Left ventricle myocardium inferior (tissue), 1 donor: ENCODE data around the gene HMCN2. TPM values are rescaled to one million over a fixed set of nuclear protein-coding genes. Genes with fewer than 3 reads are reported as not detected.

Source experiments
- DNase-seq: peaks from one replicate; pipeline ENCODE4 v3.0.0-alpha.2; 2020
- H3K27ac ChIP-seq: fragments of 200-600 bp; replicated peaks from 2 replicates; pipeline ENCODE4 v1.8.0; 2021
- H3K27me3 ChIP-seq: fragments of 200-600 bp; 2 replicates; pipeline ENCODE4 v1.8.0; 2021; ENCODE audit warnings: low read depth
- H3K36me3 ChIP-seq: fragments of 200-600 bp; 2 replicates; pipeline ENCODE4 v1.8.0; 2021
- H3K4me1 ChIP-seq: fragments of 200-600 bp; 2 replicates; pipeline ENCODE4 v1.8.0; 2021
- H3K4me3 ChIP-seq: fragments of 200-600 bp; 2 replicates; pipeline ENCODE4 v1.8.0; 2021; ENCODE audit warnings: mild to moderate bottlenecking, moderate library complexity
- H3K9me3 ChIP-seq: fragments of 200-600 bp; replicated peaks from 2 replicates; pipeline ENCODE4 v1.8.0; 2021
- intact Hi-C: fragments of 100-400 bp; cut with micrococcal nuclease; formaldehyde crosslinking; loops from one replicate; pipeline ENCODE4 v1.11.0; 2022
- total RNA-seq: library from RNA; stranded (reverse); fragmentation: NEBNext Ultra II Directional; extraction: Animal tissue kit (Norgen Biotek cat#: 25700); gene quantifications from one replicate; pipeline ENCODE4 v1.2.1, GENCODE V29; 2021
- TF ChIP-seq, protein P1 (sequence below): fragments of 200-600 bp; IDR thresholded peaks from 2 replicates; pipeline ENCODE4 v1.8.0; 2021; ENCODE audit warnings: antibody characterized with exemption, mild to moderate bottlenecking, borderline replicate concordance
- donor health status: DM: no; HTN: yes; CAD: no; lungs with severe emphysema.

HMCN2 gene
- total RNA-seq, 1 donor from 2014 or later: 5.5 TPM

DNA sequence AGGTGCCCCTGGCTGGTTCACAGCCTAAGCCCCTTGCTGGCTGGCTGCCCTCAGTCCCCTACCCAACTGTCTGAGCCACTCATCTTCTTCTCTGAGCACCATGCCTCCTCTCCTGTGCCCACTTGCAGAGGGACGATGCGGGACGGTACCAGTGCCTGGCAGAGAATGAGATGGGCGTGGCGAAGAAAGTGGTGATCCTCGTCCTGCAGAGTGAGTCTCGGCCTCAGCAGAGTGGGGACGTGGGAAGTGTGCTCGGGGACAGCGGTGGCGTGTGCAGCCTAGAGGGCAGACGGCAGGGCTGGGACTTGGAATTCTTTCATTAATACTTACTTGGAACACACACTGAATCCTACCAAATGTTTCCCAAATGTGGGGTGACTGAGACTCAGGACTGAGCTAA is 144.9 kb downstream of the HMCN2 start:
- Histone ChIP-seq H3K27me3 (no peaks in the 10 kb centered on the region), H3K4me1 (no peaks in the 10 kb centered on the region), H3K36me3 (no peaks in the 10 kb centered on the region), H3K4me3 (no peak overlapping the region), H3K9me3 (no peaks in the 10 kb centered on the region), H3K27ac (no peak overlapping the region)
- intact Hi-C loops: no loop called here
- no peak for DNase-seq
- TF ChIP-seq, protein P1, sequence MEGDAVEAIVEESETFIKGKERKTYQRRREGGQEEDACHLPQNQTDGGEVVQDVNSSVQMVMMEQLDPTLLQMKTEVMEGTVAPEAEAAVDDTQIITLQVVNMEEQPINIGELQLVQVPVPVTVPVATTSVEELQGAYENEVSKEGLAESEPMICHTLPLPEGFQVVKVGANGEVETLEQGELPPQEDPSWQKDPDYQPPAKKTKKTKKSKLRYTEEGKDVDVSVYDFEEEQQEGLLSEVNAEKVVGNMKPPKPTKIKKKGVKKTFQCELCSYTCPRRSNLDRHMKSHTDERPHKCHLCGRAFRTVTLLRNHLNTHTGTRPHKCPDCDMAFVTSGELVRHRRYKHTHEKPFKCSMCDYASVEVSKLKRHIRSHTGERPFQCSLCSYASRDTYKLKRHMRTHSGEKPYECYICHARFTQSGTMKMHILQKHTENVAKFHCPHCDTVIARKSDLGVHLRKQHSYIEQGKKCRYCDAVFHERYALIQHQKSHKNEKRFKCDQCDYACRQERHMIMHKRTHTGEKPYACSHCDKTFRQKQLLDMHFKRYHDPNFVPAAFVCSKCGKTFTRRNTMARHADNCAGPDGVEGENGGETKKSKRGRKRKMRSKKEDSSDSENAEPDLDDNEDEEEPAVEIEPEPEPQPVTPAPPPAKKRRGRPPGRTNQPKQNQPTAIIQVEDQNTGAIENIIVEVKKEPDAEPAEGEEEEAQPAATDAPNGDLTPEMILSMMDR: no peak

DNA sequence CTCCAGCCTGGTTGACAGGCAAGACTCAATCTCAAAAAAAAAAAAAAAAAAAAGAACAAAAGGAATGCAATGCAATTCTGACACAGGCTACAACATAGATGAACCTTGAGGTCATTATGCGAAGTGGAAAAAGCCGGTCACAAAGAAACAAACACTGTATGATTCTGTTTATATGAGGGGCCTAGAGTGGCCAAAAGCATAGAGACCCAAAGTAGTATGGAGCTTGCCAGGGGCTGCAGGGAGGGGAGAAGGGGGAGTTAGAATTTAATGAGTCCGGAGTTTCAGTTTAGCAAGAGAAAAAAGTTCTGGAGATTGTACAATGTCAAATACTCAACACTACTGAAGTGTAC is 146.0 kb downstream of the HMCN2 start:
- TF ChIP-seq, protein P1: no peak
- intact Hi-C loops: no loop called here

DNA sequence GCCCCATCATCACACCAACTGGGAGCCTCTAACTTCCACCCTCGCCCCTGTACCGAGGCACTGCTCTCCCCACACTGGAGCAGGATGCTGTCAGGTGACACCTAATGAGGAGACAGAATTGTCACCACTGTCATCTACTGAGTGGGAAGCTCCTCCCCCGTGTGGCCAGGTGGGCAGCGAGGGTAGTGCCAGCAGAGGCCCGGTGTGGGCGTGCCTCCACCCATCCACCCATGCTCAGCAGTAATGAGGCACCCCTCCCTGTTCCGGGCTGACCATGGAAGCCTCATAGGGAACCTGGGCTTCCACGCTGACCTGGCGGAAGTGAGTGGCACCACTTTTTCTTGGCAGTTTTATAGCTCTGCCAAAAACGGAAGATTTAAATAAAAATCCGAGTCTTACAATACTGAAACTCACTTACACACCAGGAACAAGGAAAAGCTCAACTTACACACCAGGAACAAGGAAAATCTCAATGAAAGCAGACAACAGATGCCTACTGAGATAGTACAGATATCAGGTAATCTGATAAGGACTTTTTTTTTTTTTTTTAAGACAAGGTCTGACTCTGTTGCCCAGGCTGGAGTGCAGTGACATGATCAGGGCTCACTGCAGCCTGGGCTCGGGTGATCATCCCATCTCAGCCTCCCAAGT is 148.6 kb downstream of the HMCN2 start:
- intact Hi-C loops: no loop called here
- TF ChIP-seq, protein P1: no peak
- no peak overlapping the region for H3K27ac ChIP-seq
- H3K27me3 ChIP-seq: no peaks in the 10 kb centered on the region
- no peaks in the 10 kb centered on the region for H3K4me1 ChIP-seq
- no peaks in the 10 kb centered on the region for H3K9me3 ChIP-seq
- no peak overlapping the region for H3K4me3 ChIP-seq
- no peak for DNase-seq
- H3K36me3 ChIP-seq: no peaks in the 10 kb centered on the region

More for the DNA sequence above, 146.0 kb downstream of the HMCN2 start:
- H3K27me3 ChIP-seq: no peaks in the 10 kb centered on the region
- no peak overlapping the region for H3K27ac ChIP-seq
- H3K36me3 ChIP-seq: no peaks in the 10 kb centered on the region
- no peak overlapping the region for H3K4me3 ChIP-seq
- H3K4me1 ChIP-seq: no peaks in the 10 kb centered on the region
- no peak for DNase-seq
- H3K9me3 ChIP-seq: no peaks in the 10 kb centered on the region

DNA sequence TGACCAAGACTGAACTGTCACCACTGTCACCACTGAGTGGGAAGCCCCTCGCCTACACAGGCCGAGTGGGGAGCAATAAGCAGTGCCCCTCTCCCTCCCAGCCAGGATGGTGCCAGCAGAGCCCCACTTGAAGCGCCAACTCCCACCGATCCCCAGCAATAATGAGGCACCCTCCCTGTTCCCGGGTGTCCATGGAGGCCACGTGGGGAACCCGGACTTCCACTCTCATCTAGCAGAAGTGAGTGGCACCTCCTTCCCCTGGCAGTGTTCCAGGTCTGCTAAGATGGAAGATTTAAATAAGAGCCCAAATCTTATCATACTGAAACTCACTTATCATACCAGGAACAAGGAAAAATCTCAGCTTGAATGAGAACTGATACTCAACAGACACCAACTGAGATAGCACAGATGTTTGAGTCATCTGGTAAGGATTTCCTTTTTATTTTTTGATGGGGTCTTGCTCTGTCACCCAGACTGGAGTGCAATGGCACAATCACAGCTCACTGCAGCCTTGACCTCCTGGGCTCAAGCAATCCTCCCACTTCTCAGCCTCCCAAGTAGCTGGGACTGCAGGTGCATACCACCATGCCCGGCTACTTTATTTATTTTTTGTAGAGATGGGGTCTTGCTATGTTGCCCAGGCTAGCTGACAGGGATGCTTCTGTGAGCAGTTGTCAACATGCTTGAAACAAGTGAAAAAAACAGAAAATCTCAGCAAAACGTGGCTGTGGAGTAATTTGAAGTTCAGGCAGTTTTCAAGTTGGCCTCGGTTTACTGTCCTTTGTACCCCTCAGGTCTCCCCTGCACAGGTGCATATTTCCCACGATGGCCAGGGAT is 149.6 kb downstream of the HMCN2 start:
- no peaks in the 10 kb centered on the region for H3K9me3 ChIP-seq
- H3K4me1 ChIP-seq: no peaks in the 10 kb centered on the region
- TF ChIP-seq, protein P1: no peak
- H3K27me3 ChIP-seq: no peaks in the 10 kb centered on the region
- no peak overlapping the region for H3K4me3 ChIP-seq
- DNase-seq: no peak
- no peak overlapping the region for H3K27ac ChIP-seq
- no peaks in the 10 kb centered on the region for H3K36me3 ChIP-seq
- intact Hi-C loops: no loop called here

DNA sequence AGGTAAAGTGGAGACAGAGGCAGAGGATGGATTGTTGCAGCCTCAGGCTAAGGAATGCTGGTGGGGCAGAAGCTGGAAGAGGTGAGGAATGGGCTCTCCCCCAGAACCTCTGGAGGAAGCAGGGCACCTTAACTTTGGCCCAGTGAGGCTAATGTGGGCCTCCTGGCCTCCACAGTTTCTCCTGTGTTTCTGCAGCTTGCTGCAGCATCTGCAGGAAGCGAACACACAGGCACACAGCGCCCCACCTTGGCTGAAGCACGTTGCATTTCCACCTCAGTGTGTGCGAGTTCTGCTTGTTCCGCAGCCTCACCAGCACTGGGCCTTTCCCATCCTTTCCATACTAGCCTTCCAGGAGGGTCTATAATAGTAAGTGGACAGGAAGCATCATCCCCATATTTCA is 152.0 kb downstream of the HMCN2 start:
- H3K27ac ChIP-seq: no peak overlapping the region
- H3K9me3 ChIP-seq: no peaks in the 10 kb centered on the region
- no peak overlapping the region for H3K4me3 ChIP-seq
- H3K4me1 ChIP-seq: peaks cover under 1% of the 10 kb centered on the region
- intact Hi-C loops: no loop called here
- H3K36me3 ChIP-seq: no peaks in the 10 kb centered on the region
- no peak for DNase-seq
- H3K27me3 ChIP-seq: peaks cover 11% of the 10 kb centered on the region
- TF ChIP-seq, protein P1: no peak
